Measurements from ENCODE around the gene PIGP.
"Not testable (repeated sequence)": the region's sequence is repeated elsewhere in the genome, so short reads cannot be mapped to it uniquely, and the experiment has no call there.

PIGP gene

DNA sequence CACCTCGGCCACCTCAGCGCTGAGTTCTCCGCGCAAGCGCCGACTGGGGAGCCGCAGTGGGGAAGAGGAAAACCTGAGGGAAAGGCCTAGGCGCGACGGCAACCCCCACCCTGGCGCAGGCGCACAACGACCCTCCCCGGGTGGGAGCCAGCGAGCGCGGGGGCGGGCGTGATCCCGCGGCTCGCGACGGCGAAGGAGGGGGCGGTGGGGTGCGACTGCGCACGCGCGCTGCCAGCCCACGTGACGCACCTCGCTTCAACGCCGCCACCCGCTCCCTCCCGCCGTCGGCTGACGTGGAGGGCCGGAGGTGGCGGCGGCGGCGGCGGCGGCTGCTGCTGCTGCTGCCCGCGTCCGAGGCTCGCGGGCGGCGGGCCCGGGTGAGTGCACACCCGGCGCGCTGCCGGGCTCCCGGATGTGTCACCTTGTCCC is at the start of gene PIGP, which contains the start of gene TTC3:
PIGP (minus strand) TSS at position 84 of the 429 bp plus-strand sequence. CDS start 556 bp downstream, outside the sequence.
TTC3 (plus strand) TSS at position 267 of the 429 bp plus-strand sequence. CDS start 14,004 bp downstream, outside the sequence.
- peak; percentile 91 for DNase-seq (ENCODE audit: low read depth, low spot score)

DNA sequence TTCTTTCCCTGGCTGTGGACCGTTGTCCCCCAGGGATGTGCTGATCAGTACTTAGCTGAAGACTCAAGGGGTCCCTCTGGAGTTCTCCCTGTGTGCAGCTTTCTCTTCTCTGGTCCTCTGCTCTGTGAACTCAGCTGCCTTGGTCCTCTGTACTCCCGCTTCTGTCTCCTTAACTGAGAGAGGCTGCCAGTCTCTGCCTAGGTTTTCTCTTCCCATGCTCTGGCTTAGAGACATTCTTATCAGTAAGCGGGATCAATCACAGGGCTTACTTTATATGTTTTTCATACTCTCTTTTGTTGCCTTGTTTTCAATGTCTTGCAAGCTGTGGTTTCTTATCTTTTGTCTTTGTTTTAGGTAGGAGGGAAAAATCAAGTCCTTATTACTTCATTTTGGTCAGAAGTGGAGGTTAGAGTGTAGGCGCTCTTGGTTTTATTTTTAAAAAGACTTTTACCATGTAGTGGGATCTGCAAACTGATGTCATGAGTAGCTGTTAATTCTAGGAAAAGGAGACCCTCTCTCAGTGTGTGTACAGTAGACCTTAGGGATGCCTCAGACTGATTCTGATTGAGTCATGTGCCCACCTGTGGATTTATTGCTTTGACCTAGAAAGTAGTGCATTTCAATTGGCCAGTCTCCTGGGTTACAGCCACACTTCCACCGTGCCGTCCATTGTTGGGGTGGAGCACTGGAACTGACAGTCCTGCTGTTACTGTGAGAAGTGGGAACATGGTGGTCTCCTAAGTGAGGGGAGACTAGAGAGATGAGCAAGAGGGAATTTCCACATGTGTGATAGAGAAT is 46.7 kb upstream of the PIGP start:
- no peak for DNase-seq (ENCODE audit: low read depth, low spot score)

DNA sequence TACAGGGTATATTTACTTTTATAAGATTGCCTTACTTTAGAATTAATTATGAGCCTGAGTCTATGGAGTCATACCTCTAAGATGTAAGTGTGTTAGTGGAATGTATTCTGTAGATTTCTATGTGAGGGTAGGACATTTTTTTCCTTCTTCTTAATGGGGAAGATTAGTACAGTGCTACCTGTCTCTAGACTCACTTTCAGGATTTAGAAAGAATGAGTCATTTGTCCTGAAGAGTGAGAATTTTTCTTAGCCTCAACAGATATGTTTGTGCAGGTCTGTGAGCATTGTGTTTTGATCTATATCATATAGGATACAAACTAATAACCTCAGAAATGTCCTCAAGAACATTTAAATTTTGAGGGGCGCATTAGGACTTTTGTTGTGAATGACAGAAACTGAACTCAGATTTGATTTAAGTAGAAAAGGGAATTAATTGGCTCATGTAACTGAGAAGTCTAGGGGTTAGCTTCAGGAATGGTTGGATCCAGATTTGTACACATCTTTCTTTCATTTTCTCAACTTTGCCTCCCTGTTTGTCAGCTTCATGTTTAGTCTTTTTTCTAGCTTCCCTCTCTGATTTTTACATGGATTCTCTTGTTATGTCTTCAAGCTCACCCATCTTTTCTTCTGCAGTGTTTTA is 45.4 kb upstream of the PIGP start:
- DNase-seq (ENCODE audit: low read depth, low spot score), result no peak

DNA sequence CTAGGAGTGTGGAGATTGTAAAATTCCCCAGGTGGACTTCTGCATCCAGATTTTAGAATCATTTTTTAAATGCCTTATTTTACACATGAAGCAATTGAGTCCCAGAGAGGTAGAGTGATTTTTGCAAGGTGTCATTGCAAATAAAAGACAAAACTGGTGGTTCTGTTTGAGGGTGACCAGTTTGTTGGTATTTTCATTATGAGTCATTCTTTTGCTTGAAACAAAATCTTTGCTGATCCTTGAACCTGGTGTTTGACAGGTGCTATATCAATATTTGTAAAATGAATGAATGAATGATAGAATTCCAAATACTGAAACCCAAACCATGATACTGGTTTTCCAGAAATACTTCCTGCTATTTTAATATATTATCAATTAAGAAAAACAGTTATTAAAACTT is 44.3 kb upstream of the PIGP start:
- no peak for DNase-seq (ENCODE audit: low read depth, low spot score)

DNA sequence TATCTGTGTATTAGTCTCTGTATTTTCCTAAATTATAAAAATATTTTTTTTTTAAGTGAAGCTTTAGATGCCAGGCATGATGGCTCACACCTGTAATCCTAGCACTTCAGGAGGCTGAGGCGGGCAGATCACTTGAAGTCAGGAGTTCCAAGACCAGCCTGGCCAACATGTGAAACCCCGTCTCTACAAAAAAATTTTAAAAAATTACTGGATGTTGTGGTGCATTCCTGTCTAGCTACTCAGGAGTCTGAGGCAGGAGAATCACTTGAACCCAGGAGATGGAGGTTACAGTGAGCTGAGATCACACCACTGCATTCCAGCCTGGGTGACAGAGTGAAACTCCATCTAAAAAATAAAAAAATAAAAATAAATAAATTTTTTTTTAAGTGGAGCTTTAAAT is 43.6 kb upstream of the PIGP start:
- not testable (repeated sequence) for DNase-seq (ENCODE audit: low read depth, low spot score)

DNA sequence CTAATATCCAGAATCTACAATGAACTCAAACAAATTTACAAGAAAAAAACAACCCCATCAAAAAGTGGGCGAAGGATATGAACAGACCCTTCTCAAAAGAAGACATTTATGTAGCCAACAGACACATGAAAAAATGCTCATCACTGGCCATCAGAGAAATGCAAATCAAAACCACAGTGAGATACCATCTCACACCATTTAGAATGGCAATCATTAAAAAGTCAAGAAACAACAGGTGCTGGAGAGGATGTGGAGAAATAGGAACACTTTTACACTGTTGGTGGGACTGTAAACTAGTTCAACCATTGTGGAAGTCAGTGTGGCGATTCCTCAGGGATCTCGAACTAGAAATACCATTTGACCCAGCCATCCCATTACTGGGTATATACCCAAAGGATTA is 41.4 kb upstream of the PIGP start:
- DNase-seq (ENCODE audit: low read depth, low spot score), result not testable (repeated sequence)

DNA sequence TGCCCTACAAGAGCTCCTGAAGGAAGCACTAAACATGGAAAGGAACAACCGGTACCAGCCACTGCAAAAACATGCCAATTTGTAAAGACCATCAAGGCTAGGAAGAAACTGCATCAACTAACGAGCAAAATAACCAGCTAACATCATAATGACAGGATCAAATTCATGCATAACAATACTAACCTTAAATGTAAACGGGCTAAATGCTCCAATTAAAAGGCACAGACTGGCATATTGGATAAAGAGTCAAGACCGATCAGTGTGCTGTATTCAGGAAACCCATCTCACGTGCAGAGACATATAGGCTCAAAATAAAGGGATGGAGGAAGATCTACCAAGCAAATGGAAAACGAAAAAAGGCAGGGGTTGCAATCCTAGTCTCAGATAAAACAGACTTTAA is 38.2 kb upstream of the PIGP start:
- not testable (repeated sequence) for DNase-seq (ENCODE audit: low read depth, low spot score)

DNA sequence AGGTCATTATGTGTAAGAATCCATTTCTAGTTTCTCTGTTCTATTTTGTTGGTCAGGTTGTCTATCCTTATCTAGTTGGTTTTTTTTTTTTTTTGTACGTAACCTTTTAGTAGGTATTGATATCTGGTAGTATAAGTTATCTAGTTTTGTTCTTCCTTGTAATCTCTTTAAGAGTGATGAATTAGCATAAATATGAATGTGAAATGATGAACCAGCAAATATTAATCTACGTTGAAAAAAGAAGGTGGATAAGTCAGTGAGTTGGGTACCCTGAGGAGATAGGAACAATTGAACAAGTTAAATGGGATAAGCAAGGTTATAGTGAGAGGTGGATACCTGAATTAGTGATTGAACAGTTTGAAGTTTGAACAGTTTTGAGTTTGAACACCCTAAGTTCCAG is 34.1 kb upstream of the PIGP start:
- DNase-seq (ENCODE audit: low read depth, low spot score), result no peak

DNA sequence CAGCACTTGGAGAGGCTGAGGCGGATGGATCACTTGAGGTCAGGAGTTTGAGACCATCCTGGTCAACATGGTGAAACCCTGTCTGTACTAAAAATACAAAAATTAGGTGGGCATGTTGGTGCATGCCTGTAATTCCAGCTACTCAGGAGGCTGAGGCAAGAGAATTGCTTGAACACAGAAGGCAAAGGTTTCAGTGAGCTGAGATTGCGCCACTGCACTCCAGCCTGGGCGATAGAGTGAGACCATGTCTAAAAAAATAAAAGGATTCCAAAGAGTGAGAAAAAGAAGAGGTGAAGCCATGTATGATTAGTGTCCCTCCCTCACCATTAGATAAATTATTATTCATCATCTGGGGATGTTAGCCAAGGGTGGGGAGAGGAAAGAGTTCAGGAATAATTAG is 29.9 kb upstream of the PIGP start:
- DNase-seq (ENCODE audit: low read depth, low spot score), result not testable (repeated sequence)

DNA sequence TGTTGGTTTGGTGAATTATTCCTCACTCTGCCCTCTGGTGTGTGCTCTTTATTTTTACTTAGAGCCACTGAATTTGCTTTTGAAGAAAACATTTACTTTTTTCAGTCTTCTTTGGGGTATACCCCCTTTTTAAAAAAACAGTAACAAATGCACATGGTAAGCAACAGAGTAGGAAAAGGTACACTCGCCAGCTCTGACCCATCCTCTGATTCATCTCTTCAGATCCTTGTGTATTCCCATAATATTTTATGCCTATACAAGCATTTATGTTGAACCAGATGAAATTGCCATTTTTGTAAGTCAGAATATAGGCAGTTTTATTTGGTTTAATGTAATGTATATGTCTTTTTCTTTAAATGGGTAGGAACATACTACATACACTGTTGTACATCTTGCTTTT is 28.5 kb upstream of the PIGP start:
- DNase-seq (ENCODE audit: low read depth, low spot score), result no peak

DNA sequence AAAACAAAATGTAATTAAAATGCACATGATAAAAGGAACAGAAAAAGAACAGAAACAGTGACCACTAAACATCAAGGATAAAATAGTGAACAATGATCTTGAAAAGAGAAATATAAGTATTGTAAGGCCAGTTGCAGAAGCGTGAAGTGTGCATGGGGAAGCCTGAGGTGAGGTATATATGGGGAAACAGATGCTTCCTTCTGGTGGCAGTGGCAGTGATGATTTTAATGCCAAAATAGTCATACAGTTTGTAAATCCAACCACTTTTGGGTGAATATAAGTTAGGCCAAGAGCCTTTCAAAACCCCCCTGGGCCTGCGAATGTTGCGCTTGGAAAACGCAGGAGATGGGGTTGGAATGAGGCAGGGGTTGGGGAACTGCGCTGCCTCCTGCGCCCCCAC is 27.4 kb upstream of the PIGP start:
- DNase-seq (ENCODE audit: low read depth, low spot score), result no peak

DNA sequence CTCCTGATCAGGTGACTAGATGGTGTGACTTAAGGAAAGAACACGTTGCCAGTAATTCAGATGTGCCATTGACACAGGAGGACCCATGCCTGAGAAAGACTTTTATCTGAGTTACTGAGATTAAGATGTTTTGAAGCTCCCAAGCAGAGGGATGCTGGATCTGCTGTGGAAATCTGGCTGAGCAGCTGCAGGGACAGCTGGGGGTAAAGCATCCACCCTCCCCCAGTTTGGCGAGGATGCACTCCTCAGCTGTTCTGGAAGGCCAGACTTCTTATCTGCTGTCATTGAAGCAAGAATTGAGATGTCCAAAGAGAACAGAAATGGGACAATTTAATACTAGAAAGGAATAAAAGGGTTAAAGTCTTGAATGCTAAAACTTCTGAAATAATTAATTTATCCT is 25.9 kb upstream of the PIGP start:
- DNase-seq (ENCODE audit: low read depth, low spot score), result no peak

DNA sequence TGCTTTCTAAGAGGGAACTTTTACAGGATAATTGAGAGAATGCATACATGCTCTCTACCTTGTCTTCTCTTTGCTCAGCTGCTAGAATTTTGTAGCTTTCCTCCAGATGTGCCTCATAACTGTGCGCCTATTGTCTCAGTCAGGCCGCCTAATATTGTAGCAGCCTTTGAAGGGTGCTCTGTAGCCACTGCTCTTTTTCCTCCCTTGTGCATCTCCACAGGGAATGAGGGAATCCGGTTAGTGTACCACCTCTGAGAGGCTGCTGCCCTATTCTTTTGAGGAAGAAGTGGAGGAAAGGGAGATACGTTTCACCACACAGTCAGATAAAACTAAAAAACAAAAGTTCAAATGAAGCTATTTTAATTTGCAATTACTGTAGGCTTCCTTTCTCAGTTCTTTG is 22.9 kb upstream of the PIGP start:
- DNase-seq (ENCODE audit: low read depth, low spot score), result no peak

DNA sequence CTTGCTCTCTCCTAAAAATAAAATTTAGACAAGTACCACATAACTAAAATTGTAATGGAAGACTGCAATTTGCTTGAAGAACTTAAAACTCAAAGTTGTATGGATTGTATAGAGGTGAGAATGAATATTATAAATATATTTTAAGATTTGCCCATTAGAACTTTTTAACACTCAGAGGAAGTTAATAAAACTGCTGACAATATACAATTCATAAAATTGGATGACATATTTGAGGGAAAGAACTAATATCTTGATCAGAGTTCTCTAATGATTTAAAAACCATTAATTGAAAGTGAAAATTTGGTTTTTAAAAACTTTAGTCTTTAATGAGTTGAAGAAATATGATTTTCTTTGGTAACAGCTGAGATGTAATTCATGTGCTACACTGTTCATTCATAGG is 21.1 kb upstream of the PIGP start:
- DNase-seq (ENCODE audit: low read depth, low spot score), result no peak

DNA sequence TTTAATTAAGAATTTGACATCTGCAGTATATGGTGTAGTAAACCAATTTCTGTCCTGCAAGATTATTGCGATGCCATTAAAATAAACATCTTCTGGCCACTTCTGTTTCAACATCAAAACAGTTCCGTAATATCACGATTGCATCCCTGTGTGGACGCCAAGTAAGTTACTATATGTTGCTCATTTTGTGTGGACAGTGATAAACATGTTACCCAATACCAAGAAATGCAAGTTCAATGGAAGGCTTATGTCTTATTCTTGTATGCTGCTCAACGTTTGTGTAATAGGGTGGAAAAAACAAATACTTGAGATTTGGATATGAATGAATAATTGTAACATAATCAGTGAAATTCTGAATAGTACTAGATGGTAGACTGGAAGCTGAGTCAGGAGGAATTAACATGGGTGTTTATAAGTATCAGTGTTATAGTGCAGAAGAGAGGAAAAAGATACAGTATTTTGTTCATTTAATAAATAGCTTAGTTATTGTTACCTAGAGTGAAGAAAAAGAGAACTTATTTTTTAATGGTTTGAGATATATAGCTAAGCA is 15.4 kb upstream of the PIGP start:
- DNase-seq (ENCODE audit: low read depth, low spot score), result no peak

DNA sequence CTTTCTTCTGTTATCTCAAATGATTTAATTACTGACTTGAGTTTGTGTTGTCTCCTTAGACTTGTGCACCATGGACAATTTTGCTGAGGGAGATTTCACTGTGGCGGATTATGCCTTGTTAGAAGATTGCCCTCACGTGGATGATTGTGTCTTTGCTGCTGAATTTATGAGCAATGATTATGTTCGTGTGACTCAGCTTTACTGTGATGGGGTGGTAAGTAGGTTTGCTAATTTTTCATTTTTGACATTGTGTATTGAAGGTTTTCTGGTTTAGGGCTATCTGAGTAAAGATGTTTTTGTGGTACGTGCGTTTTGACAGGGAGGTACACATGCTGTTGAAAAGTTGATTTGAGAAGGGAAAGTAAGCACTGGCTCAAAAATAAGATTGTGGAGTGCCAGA is 14.3 kb upstream of the PIGP start:
- DNase-seq (ENCODE audit: low read depth, low spot score), result no peak

DNA sequence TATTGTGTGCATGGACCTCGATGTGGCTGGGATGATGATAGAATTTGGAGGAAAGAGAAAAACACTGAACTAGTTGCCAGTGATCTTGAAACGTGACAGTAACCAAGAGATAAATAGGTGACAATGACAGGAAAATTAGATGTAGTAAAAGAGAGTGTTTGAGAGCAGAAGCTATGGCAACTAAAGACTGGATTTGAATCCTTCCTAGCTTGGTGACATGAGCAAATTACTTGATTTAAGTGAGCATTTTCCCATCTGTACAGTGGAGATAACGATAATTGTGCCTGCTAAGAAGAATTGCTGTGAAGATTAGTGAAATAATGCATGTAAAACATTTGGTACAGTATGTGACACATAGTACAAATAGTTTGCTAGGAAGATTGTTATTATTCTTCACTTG is 12.9 kb upstream of the PIGP start:
- DNase-seq (ENCODE audit: low read depth, low spot score), result no peak

DNA sequence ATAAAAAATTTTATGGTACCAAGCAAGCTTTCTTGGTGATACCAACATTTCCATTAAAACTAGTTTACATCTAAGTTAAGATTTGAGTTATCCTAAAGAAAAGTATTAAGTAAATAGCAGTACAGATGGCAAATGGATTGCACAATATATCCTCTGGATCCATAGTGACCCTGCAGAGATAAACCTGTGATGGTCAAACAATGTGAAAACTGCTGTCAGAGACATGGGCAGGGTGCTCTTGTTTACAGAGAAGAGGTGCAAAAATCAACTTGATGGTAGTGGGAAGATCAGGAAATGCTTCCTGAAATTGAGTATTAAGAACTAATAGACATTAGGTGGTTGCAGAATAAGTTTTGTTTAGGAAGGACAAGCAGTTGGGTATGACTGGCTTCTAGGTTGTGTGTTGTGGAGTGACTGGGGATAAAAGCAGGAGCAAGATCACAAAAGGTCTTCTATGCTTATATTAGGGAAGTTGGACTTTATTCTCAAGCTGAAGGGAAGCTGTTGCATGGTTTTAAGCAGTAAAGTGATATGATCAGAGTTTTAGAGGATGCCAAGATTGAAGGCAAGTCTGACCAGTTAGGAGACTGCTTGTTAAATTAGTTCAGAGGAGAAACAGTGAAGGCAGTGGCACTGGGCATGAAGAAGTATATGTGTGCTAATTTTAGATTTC is 10.1 kb upstream of the PIGP start:
- DNase-seq (ENCODE audit: low read depth, low spot score), result no peak

DNA sequence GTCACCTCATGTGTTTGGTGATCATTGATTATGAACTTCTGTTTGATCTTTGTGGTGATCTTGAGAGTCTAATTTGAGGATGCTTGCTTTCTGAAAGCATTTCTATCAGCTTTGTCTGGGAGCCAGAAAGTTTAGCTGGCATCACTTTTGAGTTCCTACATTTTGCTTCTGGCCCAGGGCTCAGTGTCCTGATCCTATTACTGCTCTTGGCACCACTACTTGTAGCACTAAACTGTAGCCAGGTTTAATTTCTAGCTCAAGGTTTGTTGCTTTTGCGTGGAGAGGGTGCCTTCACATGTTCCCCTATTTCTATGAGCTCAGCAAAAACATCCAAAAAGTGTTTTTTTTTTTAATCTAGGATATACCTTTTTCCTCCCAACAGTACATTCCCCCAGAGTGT is 9.5 kb upstream of the PIGP start:
- no peak for DNase-seq (ENCODE audit: low read depth, low spot score)

DNA sequence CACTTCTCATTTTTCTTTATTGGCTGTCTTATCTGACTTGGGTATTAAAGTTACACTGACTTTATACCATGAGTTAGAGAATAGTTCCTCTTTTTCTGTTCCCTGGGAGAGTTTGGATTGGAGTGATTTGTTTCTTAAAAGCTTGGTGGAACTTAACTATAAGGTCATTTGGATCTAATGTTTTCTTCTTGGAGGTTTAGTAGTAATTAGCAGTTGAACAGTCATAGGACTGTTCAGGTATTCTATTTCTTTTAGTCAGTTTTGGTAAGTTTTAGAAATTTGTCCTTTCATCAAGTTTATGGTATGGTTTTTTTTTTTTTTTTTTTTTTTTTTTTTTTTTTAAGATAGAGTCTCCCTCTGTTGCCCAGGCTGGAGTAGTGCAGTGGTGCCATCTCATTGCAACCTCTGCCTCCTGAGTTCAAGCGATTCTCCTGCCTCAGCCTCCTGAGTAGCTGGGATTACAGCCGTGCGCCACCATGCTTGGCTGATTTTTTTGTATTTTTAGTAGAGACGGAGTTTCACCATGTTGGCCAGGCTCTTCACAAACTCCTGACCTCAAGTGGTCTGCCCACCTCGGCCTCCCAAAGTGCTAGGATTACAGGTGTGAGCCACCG is 6.4 kb upstream of the PIGP start:
- DNase-seq (ENCODE audit: low read depth, low spot score), result no peak

DNA sequence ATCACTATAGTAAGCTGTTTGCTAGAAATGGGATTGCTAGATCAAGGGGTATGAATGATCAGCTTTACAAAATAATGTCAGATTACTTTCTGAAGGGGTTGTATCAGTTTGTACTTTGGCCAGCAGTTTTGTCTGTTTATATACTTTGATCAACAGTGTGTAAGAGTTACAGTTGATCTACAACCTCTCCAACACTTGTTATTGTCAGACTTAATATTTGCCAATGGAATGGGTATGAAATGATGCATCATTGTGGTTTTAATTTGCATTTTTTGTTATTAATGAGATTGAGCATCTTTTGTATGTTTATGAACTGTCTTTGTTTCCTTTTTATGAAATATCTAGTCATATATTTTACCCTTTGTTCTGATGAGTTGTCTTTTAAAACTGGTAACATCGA is 4.5 kb upstream of the PIGP start:
- DNase-seq (ENCODE audit: low read depth, low spot score), result no peak
